Natural killer cell treated with Interleukin-12 subunit alpha and Interleukin-12 subunit beta and Interleukin-15 and Interleukin-18, amount 100 ng/mL, for 72 hours (primary cell): Measurements from ENCODE around the gene COL4A2. TPM values are rescaled to one million over a fixed set of nuclear protein-coding genes. Genes with fewer than 3 reads are reported as not detected.
"Not testable (repeated sequence)": the region's sequence is repeated elsewhere in the genome, so short reads cannot be mapped to it uniquely, and the experiment has no call there.

Source experiments
- ATAC-seq, 2 donors: fragments of 150-1000 bp; cut with Tn5 transposase in 1 of 2; sonication (Bioruptor Pico), chemical (Tn5 transposase) in 1 of 2; 2 replicates each; pipeline ENCODE4 v1.10.0; 2021
- DNase-seq: peaks from one replicate; pipeline ENCODE4 v3.0.0; 2022; ENCODE audit warnings: low spot score
- H3K27ac Mint-ChIP-seq, 2 donors: 1 replicate in 1 of 2; 2 replicates in 1 of 2; pipeline ENCODE4 v1.8.0; 2022; ENCODE audit warnings: mixed read lengths in 2 of 2, mild to moderate bottlenecking in 1 of 2, moderate library complexity in 1 of 2
- H3K27me3 Mint-ChIP-seq, 2 donors: 1 replicate in 1 of 2; 2 replicates in 1 of 2; pipeline ENCODE4 v1.8.0; 2022; ENCODE audit warnings: mixed read lengths in 2 of 2
- H3K36me3 Mint-ChIP-seq: one replicate; pipeline ENCODE4 v1.8.0; 2022; ENCODE audit warnings: mixed read lengths
- H3K4me1 Mint-ChIP-seq, 2 donors: 1 replicate in 1 of 2; 2 replicates in 1 of 2; pipeline ENCODE4 v1.8.0; 2022; ENCODE audit warnings: low read depth in 2 of 2, mixed read lengths in 2 of 2, mild to moderate bottlenecking in 1 of 2
- H3K4me3 Mint-ChIP-seq: one replicate; pipeline ENCODE4 v1.8.0; 2022; ENCODE audit warnings: mixed read lengths
- H3K9me3 Mint-ChIP-seq: 2 replicates; pipeline ENCODE4 v1.8.0; 2022; ENCODE audit warnings: mixed read lengths
- total RNA-seq, 2 donors: library from RNA; stranded (reverse); gene quantifications; one replicate each; pipeline ENCODE4 v1.2.3, GENCODE V29; 2022

COL4A2 gene
- total RNA-seq, 2 donors from 2014 or later: not detected

DNA sequence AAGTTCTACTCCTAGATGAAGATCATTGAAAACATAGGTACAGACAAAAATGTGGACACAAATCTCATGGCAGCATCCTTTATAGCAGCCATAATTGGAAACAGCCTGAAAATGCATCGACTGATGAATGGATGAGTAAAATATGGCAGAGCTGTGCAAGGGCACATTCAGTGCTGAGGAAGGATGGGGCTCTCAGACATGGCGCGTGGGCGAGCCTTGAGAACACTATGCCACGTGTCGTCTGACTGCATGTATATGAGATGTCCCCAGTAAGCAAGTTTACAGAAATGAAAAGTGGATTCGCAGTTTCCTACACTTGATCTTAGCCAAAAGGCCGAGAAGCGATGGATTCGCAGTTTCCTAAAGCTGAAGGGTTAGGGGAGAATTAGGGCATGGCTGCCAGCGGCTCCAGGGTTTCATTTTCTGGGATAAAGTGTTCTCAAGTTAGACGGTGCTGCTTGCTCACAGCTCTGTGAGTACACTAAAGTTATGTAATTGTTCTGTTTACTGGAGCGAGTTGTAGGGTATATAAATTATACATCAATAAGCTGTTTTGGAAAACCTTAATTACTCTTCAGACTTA, 176.4 kb downstream of the COL4A2 start:
- no peaks in the 10 kb centered on the region for H3K4me1 Mint-ChIP-seq
- no peak overlapping the region for H3K27ac Mint-ChIP-seq
- ATAC-seq (no peak), DNase-seq (no peak)
- no peak overlapping the region for H3K4me3 Mint-ChIP-seq
- H3K27me3 Mint-ChIP-seq: no peaks in the 10 kb centered on the region
- H3K9me3 Mint-ChIP-seq: no peaks in the 10 kb centered on the region
- no peaks in the 10 kb centered on the region for H3K36me3 Mint-ChIP-seq

DNA sequence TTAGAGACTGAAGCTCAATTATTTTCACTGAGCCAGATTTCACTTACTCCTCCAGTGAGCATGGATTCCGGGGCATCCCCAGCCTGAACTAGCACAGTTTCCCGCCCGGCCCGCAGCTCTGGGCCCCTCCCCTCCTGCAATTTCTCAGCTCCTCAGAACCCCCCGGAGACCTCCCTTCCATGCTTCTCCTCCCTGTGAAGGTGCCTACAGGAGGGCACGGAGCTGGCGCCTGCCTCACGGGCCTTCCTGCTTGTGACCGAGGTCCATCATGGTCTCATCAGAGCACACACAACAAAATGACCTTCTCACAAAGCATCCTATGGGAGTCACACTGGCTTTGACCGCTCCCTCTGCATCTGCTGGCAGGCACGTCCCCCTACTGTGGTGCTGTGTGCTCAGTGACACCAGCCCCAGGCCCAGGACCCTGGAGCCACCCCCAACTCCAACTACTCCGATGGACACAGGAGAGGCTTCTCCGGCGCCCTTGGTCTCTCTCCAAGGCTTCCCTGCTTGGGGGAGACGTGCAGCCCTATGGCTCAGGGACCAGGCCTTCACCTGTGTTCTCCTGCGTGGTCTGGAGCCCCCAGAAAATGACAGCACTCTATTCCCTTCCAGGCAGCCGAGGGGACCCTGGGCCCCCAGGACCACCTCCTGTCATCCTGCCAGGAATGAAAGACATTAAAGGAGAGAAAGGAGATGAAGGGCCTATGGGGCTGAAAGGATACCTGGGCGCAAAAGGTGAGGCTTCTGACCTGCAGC, 177.4 kb downstream of the COL4A2 start:
- no peaks in the 10 kb centered on the region for H3K27me3 Mint-ChIP-seq
- DNase-seq (no peak), ATAC-seq (no peak)
- no peaks in the 10 kb centered on the region for H3K4me1 Mint-ChIP-seq
- no peaks in the 10 kb centered on the region for H3K9me3 Mint-ChIP-seq
- H3K27ac Mint-ChIP-seq: no peak overlapping the region
- no peaks in the 10 kb centered on the region for H3K36me3 Mint-ChIP-seq
- no peak overlapping the region for H3K4me3 Mint-ChIP-seq

DNA sequence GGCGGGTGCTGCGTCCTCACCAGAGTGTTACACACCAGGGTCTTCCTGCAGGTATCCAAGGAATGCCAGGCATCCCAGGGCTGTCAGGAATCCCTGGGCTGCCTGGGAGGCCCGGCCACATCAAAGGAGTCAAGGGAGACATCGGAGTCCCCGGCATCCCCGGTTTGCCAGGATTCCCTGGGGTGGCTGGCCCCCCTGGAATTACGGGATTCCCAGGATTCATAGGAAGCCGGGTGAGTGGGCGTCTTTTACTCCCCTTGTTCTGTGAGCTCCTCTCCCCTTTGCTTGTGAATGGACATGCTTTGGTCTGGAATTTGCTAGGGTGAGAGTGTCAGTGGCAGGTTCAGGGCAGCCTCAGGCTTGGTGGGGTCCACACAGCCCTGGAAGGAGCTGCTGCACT, 178.5 kb downstream of the COL4A2 start:
- ATAC-seq (no peak), DNase-seq (peak; percentile 52)
- Mint-ChIP-seq H3K27ac (no peak overlapping the region), H3K4me1 (no peaks in the 10 kb centered on the region), H3K36me3 (no peaks in the 10 kb centered on the region), H3K27me3 (no peaks in the 10 kb centered on the region), H3K4me3 (no peak overlapping the region), H3K9me3 (no peaks in the 10 kb centered on the region)

DNA sequence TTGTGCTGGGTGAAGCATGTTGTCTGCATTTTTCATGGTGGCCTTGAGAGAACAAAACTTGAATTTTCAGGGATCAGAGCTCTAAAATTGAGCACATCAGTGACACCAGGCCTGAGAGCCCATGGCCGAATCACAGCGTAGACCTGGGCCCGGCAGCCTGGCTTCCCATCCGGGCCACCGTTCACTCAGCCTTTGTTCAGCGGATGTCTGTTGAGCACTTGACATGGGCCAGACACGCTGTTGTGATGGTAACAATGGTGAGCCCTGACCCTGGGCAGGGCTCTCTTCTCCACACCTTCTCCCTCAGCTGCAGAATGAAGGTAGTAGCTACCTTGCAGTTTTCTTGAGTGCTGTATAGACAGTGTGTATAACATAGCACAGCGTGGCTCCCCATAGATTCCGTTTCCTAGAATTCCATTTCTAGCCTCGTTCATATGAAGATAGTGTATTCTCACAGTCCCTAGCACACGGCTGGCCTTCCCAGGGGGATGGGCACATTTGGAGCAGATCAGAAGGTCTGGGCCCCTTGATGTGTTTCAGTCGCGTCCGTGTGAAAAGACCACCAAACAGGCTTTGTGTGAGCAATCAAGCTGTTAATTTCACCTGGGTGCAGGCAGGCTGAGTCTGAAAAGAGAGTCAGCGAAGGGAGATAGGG, 179.1 kb downstream of the COL4A2 start:
- H3K27ac Mint-ChIP-seq: no peak overlapping the region
- no peaks in the 10 kb centered on the region for H3K27me3 Mint-ChIP-seq

DNA sequence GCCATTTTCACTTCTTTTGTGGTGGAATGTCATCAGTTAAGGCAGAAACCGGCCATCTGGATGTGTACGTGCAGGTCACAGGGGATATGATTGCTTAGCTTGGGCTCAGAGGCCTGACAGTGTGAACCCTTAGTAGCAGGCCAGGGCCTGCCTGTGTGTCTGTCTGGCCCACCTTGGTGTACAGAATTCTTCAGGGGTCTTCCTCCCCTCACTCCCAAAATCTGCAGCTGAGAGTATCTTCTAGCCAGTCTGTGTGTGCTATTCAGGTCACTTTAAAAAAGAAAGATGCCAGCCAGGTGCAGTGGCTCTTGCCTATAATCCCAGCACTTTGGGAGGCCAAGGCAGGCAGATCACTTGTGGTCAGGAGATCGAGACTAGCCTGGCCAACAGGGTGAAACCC, 179.8 kb downstream of the COL4A2 start:
- H3K36me3 Mint-ChIP-seq, ATAC-seq, H3K9me3 Mint-ChIP-seq, H3K27ac Mint-ChIP-seq, H3K27me3 Mint-ChIP-seq, H3K4me3 Mint-ChIP-seq, H3K4me1 Mint-ChIP-seq: not testable (repeated sequence)
- DNase-seq: peak; percentile 22

More for the DNA sequence above, 179.1 kb downstream of the COL4A2 start:
- Mint-ChIP-seq H3K9me3 (no peaks in the 10 kb centered on the region), H3K4me3 (no peak overlapping the region), H3K4me1 (no peaks in the 10 kb centered on the region), H3K36me3 (no peaks in the 10 kb centered on the region)
- ATAC-seq: no peak
- peak; percentile 32 for DNase-seq

DNA sequence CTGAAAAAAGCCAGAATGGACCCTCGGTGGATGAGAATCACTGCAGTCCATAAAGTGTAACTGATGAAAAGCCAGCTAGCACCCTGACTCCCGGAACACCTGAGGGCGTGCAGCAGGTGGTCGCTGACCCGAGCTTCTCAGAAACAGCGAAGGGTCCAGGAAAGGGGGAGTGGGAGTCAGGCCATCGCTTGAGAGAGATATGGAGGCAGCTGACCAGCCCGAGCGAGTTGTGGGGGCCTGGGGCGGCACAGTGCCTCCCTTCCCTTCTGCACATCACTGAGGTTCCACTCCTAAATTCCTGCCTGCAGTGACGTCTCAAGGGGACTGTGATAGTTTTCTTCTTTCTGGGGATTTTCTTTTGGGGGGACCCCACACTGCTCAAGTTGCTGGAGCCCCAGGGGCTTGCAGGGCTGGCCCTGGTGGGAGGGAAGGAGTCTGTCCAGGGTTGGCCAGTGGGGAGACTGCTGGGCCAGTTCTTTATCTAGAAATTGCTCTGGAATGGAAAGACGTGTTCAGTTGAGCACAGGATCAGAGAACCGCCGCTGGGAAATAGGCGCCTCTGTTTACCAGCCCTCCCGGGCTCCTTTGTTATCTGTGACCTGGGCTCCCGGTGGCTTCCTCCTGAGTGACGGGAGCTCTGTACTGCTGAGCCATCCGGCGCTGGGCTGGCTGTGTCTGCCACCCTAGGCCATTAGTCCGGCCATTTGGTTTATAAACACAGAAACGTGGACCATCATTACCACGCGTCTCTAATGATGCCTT, 183.1 kb downstream of the COL4A2 start:
- peak in 1 of 2 donors; percentile 29 for ATAC-seq
- Mint-ChIP-seq H3K36me3 (no peaks in the 10 kb centered on the region), H3K9me3 (no peaks in the 10 kb centered on the region), H3K4me1 (no peaks in the 10 kb centered on the region), H3K27me3 (no peaks in the 10 kb centered on the region), H3K27ac (no peak overlapping the region), H3K4me3 (no peak overlapping the region)
- no peak for DNase-seq

DNA sequence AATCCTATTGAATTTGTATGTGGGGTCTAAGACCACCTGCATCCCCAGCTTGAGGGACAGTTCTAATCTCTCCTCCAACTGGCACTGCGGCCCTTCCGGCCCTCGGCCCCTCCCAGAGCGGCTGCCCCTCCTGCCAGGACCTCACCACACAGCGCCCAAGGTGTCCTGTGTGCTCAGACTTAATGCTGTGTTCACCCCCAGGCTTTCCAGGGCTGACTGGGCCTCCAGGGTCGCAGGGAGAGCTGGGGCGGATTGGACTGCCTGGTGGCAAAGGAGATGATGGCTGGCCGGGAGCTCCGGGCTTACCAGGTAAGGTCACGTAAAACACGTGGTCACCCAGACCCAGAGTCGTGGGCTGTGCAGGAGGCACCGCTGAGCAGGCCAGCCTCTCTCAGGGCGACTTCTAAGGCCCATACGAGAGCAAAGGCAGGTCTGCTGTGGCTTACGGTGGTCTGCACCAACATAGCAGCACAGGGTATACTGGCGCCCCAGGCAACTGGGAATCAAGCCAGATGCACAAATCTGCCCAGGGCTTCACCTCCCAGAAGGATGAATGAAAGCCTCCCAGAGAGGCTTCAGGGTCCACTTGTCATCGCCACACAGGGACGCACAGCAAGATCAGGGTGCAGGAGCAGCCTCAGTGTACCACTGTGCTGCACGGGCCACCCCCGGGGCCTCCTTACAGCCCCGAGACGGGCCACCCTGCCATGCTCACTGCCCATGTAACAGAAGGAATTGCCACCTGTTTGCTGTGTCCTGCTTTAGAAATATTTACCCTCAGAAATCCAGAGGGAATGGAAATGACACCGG, 185.0 kb downstream of the COL4A2 start:
- DNase-seq: no peak
- Mint-ChIP-seq H3K36me3 (no peaks in the 10 kb centered on the region), H3K27me3 (no peaks in the 10 kb centered on the region), H3K27ac (no peak overlapping the region), H3K4me3 (no peak overlapping the region), H3K4me1 (no peaks in the 10 kb centered on the region), H3K9me3 (no peaks in the 10 kb centered on the region)
- peak; percentile 3 to 53 for ATAC-seq

DNA sequence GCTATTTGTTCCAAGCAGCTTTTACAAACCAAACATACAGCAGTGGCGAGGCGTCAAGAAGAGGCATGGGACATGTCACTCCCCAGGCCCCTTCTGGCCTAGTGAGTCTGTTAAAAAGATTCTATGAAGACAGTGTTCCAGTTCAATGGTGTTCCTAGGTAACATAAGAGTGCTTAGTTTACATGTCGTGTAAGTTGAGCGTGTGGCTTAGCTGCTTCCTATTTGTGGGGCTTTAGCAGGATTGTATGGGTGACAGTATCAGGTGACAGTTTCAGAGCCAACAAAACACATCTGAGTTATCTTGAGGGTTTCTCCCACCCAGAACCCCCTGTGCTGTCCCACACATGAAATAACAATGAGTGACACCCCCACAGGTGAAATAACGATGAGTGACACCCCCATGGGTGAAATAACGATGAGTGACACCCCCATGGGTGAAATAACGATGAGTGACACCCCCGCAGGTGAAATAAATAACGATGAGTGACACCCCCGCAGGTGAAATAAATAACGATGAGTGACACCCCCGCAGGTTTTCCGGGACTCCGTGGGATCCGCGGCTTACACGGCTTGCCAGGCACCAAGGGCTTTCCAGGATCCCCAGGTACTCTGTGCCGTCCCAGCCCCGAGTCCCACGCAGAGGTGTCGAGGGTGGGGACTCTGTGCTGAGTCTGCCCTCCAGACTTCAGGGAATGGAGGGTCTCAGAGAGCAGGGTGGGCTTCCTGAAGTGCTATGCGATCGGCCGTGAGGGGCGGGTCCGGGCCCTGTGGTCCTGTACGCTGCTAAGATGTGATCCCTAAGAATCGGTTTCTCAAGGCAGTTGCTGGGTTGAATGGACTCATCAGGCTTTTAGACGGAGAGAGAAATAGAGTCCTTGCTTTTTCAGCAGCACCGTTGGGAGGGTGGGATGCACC, 185.9 kb downstream of the COL4A2 start:
- no peaks in the 10 kb centered on the region for H3K27me3 Mint-ChIP-seq
- H3K4me1 Mint-ChIP-seq: no peaks in the 10 kb centered on the region
- no peaks in the 10 kb centered on the region for H3K9me3 Mint-ChIP-seq
- no peak for DNase-seq
- no peak for ATAC-seq
- H3K27ac Mint-ChIP-seq: no peak overlapping the region
- no peaks in the 10 kb centered on the region for H3K36me3 Mint-ChIP-seq
- no peak overlapping the region for H3K4me3 Mint-ChIP-seq

DNA sequence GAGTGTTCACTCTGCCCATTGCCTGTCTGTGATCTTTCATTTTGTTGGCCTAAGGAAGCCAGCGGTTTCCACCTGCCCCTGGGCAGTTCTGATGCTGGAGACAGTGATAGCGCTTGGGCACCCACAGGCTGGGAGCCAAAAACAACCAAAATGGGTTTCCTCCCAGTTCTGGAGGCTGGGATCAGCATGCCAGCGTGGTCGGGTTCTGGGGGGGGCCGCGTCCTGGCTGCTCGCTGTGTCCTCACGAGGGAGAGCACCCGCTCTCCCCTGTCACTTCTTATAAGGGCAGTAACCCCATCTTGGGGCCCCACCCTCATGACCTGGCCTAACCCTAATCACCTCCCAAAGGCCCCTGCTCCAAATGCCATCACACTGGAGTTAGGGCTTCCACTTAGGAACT, 186.5 kb downstream of the COL4A2 start:
- Mint-ChIP-seq H3K36me3 (no peaks in the 10 kb centered on the region), H3K27me3 (no peaks in the 10 kb centered on the region), H3K27ac (no peak overlapping the region), H3K9me3 (no peaks in the 10 kb centered on the region), H3K4me3 (no peak overlapping the region), H3K4me1 (no peaks in the 10 kb centered on the region)
- ATAC-seq (no peak), DNase-seq (no peak)

DNA sequence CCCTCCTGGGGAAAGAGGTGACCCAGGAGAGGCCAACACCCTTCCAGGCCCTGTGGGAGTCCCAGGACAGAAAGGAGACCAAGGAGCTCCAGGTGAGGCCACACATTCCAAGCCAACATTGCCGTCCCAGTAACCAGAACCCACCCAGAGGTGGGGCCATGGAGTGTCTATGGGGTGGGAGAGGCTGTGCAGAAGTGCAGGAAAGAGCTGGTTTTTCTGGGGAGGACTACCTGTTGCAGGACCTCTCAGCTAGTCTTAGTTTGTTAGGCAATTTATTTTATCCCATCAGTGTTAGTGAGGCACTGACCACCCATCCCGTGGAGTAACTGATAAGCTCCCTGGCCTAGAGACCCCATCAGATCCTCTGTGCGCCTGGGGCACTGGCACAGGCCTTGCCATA, 188.3 kb downstream of the COL4A2 start:
- no peaks in the 10 kb centered on the region for H3K9me3 Mint-ChIP-seq
- ATAC-seq (no peak), DNase-seq (no peak)
- no peaks in the 10 kb centered on the region for H3K27me3 Mint-ChIP-seq
- no peaks in the 10 kb centered on the region for H3K36me3 Mint-ChIP-seq
- no peaks in the 10 kb centered on the region for H3K4me1 Mint-ChIP-seq
- H3K4me3 Mint-ChIP-seq: no peak overlapping the region
- no peak overlapping the region for H3K27ac Mint-ChIP-seq

DNA sequence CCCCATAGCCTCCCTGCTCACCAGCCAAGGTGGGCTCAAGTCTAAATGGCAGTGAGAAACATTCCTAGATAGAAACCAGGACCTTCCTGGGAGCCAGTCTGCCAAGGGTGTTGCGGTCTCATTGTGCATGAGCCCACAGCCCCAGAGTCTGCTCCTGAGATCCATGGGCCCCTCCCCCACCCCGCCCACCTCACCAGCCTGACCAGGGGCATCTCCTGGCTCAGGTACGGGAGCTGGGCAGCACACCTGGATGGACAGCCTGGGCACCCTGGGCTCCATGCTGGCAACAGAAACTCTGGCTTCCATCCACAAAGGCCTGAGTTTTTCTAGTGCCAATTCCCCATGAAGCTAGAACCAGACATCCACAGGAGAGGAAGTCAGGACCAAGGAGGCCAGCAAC, 188.8 kb downstream of the COL4A2 start:
- ATAC-seq (no peak), DNase-seq (no peak)
- Mint-ChIP-seq H3K27ac (no peak overlapping the region), H3K4me1 (no peaks in the 10 kb centered on the region), H3K9me3 (no peaks in the 10 kb centered on the region), H3K4me3 (no peak overlapping the region), H3K27me3 (no peaks in the 10 kb centered on the region), H3K36me3 (no peaks in the 10 kb centered on the region)

DNA sequence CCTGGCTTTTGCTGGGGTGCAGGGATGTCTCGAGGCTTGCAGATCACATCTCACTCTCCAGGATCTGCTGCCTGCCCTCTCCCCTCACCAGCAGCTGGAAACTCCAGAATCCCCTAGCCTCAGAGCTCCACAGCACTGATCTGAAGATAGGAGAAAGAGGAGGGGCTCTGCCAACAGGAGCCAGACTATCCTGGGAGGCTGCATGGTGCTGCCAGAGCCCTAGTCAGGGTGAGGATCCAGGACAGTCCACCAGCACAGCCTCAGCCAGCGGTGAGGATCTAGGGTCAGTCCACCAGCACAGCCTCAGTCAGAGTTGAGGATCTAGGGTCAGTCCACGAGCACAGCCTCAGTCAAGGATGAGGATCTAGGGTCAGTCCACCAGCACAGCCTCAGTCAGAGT, 189.2 kb downstream of the COL4A2 start:
- Mint-ChIP-seq H3K36me3 (no peaks in the 10 kb centered on the region), H3K4me1 (no peaks in the 10 kb centered on the region), H3K4me3 (no peak overlapping the region), H3K9me3 (no peaks in the 10 kb centered on the region), H3K27me3 (no peaks in the 10 kb centered on the region), H3K27ac (no peak overlapping the region)
- ATAC-seq: no peak
- no peak for DNase-seq
